HG03558 (cell line): Measurements from ENCODE around the gene SLC44A3.

Experiments
- ATAC-seq: cut with Tn5 transposase; IDR thresholded peaks from one replicate; pipeline ENCODE4 v1.9.1; 2021; ENCODE audit warnings: moderate number of reproducible peaks; ENCODE audit not compliant: unreplicated experiment; ENCODE audit errors: extremely low read depth

SLC44A3 gene

GRCh38 chr1:94866164-94866807 lies 46.1 kb downstream of the SLC44A3 start:
- no peak for ATAC-seq

GRCh38 chr1:94871031-94871430 lies 50.9 kb downstream of the SLC44A3 start:
- no peak for ATAC-seq

- ATAC-seq, result no peak
Measured at GRCh38 chr1:94872771-94873495, 52.8 kb downstream of the SLC44A3 start.

- ATAC-seq, result no peak
Measured at GRCh38 chr1:94873520-94874351, 53.6 kb downstream of the SLC44A3 start.

GRCh38 chr1:94874423-94874822 lies 54.3 kb downstream of the SLC44A3 start:
- no peak for ATAC-seq

- ATAC-seq, result no peak
Measured at GRCh38 chr1:94875794-94876193, 55.6 kb downstream of the SLC44A3 start.

- ATAC-seq, result no peak
Measured at GRCh38 chr1:94876362-94876761, 56.2 kb downstream of the SLC44A3 start.

- no peak for ATAC-seq
Measured at GRCh38 chr1:94878329-94878728, 58.2 kb downstream of the SLC44A3 start.

GRCh38 chr1:94883691-94884090 lies 63.5 kb downstream of the SLC44A3 start:
- no peak for ATAC-seq

GRCh38 chr1:94884106-94884505 lies 63.9 kb downstream of the SLC44A3 start:
- no peak for ATAC-seq

- ATAC-seq, result no peak
Measured at GRCh38 chr1:94884507-94884906, 64.3 kb downstream of the SLC44A3 start.

- no peak for ATAC-seq
Measured at GRCh38 chr1:94886361-94886760, 66.2 kb downstream of the SLC44A3 start.

- ATAC-seq, result no peak
Measured at GRCh38 chr1:94887106-94887505, 66.9 kb downstream of the SLC44A3 start.

GRCh38 chr1:94887603-94888171 lies 67.5 kb downstream of the SLC44A3 start:
- ATAC-seq, result no peak

GRCh38 chr1:94888201-94888600 lies 68.0 kb downstream of the SLC44A3 start:
- ATAC-seq, result no peak

- no peak for ATAC-seq
Measured at GRCh38 chr1:94892604-94893254, 72.6 kb downstream of the SLC44A3 start.

- ATAC-seq, result no peak
Measured at GRCh38 chr1:94894630-94895029, 74.5 kb downstream of the SLC44A3 start.

- no peak for ATAC-seq
Measured at GRCh38 chr1:94895518-94895917, 75.4 kb downstream of the SLC44A3 start.

GRCh38 chr1:94898491-94899385 lies 78.6 kb downstream of the SLC44A3 start:
- no peak for ATAC-seq
